GM18951 (cell line): ENCODE data around the gene CD160.
"Not testable (repeated sequence)": the region's sequence is repeated elsewhere in the genome, so short reads cannot be mapped to it uniquely, and the experiment has no call there.

Source experiments
- POLR2A ChIP-seq: IDR thresholded peaks from 4 replicates; pipeline ENCODE4 v1.6.1; 2011; ENCODE audit warnings: mild to moderate bottlenecking; ENCODE audit not compliant: insufficient read length, insufficient read depth; ENCODE audit errors: extremely low read depth
- in situ Hi-C: fragments of 300-500 bp; cut with MboI; formaldehyde crosslinking; loops from one replicate; pipeline ENCODE4 v1.12.0; 2022; ENCODE audit warnings: low sequenced_read_pairs, mixed read lengths, inconsistent platforms; ENCODE audit not compliant: unreplicated experiment

CD160 gene

DNA sequence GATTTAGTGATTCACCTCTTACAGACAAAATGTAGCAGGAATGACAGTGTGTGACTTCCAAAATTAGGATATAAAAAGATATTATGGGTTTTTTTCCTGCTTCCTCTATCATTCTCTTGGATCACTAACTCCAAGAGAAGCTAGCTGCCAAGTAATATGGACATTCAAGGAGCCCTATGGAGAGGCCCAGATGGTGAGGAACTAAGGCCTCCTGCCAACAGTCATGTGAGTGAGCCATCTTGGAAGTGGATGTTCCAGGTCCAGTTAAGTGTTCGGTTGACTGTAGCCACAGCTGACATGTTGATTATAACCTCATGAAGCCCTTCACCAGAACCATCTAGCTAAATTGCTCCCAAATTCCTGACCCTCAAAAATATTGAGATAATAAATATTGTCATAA is 38.8 kb downstream of the CD160 start:
- TF ChIP-seq POLR2A: no peak
- in situ Hi-C loops: no loop called here

GRCh38 chr1:145758575-145758974 is 39.3 kb downstream of the CD160 start:
- in situ Hi-C loops: no loop called here
- no peak for TF ChIP-seq POLR2A

DNA sequence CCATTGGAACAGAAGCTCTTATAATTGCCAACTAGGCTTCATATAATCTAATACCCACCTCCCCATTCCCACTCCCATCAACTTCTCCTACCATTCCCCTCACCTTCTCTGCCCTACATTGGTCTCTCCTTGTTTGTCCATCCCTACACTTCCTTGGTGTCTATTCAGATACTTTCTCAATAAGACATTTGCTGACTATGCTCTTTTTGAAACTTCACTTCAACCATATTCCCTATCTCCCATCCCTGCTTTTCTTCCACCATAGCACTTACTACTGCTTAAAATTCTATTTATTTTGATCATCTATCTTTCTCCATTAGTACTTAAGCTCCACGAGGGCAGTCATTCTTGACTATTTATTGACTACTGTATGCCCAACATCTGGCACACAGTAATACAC is 40.4 kb downstream of the CD160 start:
- TF ChIP-seq POLR2A: no peak
- in situ Hi-C loops: no loop called here

- in situ Hi-C loops: not testable (repeated sequence)
Measured at GRCh38 chr1:145760395-145760949, 41.2 kb downstream of the CD160 start.

- in situ Hi-C loops: not testable (repeated sequence)
Measured at GRCh38 chr1:145761498-145761897, 42.2 kb downstream of the CD160 start.

- in situ Hi-C loops: not testable (repeated sequence)
Measured at GRCh38 chr1:145762001-145762400, 42.7 kb downstream of the CD160 start.

DNA sequence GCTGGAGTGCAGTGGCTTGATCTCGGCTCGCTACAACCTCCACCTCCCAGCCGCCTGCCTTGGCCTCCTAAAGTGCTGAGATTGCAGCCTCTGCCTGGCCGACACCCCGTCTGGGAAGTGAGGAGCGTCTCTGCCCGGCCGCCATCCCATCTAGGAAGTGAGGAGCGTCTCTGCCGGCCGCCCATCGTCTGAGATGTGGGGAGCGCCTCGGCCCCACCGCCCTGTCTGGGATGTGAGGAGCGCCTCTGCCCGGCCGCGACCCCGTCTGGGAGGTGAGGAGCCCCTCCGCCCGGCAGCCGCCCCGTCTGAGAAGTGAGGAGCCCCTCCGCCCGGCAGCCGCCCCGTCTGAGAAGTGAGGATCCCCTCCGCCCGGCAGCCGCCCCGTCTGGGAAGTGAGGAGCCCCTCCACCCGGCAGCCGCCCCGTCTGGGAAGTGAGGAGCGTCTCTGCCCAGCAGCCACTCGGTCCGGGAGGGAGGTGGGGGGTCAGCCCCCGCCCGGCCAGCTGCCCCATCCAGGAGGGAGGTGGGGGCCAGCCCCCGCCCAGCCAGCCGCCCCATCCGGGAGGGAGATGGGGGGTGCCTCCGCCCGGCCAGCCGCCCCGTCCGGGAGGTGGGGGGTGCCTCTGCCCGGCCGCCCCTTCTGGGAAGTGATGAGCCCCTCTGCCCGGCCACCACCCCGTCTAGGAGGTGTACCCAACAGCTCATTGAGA is 45.1 kb downstream of the CD160 start:
- in situ Hi-C loops: not testable (repeated sequence)

- in situ Hi-C loops: not testable (repeated sequence)
Measured at GRCh38 chr1:145765127-145765526, 45.8 kb downstream of the CD160 start.

GRCh38 chr1:145765585-145766360 is 46.5 kb downstream of the CD160 start:
- in situ Hi-C loops: not testable (repeated sequence)

DNA sequence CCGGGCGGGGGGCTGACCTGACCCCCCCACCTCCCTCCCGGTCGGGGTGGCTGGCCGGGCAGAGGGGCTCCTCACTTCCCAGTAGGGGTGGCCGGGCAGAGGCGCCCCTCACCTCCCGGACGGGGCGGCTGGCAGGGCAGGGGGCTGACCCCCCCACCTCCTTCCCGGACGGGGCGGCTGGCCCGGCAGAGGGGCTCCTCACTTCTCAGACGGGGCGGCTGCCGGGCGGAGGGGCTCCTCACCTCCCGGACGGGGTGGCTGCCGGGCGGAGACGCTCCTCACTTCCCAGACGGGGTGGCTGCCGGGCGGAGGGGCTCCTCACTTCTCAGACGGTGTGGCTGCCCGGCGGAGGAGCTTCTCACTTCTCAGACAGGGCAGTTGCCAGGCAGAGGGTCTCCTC is 47.6 kb downstream of the CD160 start:
- in situ Hi-C loops: not testable (repeated sequence)

GRCh38 chr1:145768004-145768403 is 48.7 kb downstream of the CD160 start:
- in situ Hi-C loops: not testable (repeated sequence)

- in situ Hi-C loops: no loop called here
- no peak for TF ChIP-seq POLR2A
Measured at GRCh38 chr1:145771056-145771455, 51.8 kb downstream of the CD160 start.

GRCh38 chr1:145773423-145773822 is 54.1 kb downstream of the CD160 start:
- TF ChIP-seq POLR2A: no peak
- in situ Hi-C loops: no loop called here

DNA sequence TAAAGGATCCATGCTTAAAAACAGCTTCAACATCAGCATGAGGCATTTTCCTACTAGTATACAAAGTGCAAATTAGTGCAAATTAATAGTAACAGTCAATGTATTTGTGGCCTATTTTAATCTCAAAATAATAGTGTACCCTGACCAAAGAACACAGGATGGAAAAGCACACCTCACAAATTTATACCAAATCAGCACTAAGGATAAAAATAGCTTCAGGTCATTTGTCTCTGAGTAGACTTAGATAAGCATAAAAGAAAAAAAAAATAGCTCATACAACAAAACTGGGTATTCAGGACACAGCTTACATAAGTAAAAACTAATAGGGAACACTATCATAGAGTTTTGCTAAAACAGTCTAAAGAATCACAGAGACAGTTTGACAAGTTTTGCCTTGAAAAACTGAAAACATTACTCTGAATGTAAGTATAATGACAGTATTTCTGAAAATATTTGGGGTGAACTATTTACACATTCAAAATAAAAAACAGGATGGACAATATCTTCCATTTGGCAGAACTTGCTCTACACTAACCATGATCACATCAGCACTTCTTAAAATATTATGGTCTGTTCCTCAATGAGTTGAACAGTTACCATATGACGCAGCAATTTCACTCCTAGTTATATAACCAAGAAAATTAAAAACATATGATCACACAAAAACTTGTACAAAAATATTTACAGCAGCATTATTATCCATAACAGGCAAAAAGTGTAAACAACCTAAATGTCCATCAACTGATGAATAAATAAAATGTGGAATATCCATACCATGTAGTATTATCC is 58.3 kb downstream of the CD160 start:
- no peak for TF ChIP-seq POLR2A
- in situ Hi-C loops: no loop called here
